ENCODE results near the gene UBASH3B.

- TF ChIP-seq POLR2A (IDR thresholded peaks at IDR 0.05) (no peak), CTCF (IDR thresholded peaks at IDR 0.05) (no peak)
Measured at GRCh38 chr11:122757201-122757600, 101.7 kb downstream of the UBASH3B start.
